GM23338 (cell line): Measurements from ENCODE around the gene BMP10. TPM values are rescaled to one million over a fixed set of nuclear protein-coding genes. Genes with fewer than 3 reads are reported as not detected.

Source experiments
- ATAC-seq: fragments of 200-7000 bp; cut with Tn5 transposase; 3 replicates; pipeline ENCODE4 v1.9.1; 2020
- DNase-seq: peaks from one replicate; pipeline ENCODE4 v3.0.0-alpha.2; 2015; ENCODE audit warnings: low spot score
- H2AFZ ChIP-seq: fragments of 200-600 bp; sonication (generic); 2 replicates; pipeline ENCODE4 v1.8.0; 2016; ENCODE audit warnings: antibody characterized with exemption, mild to moderate bottlenecking, moderate library complexity
- H3F3A ChIP-seq: fragments of 200-600 bp; sonication (generic); replicated peaks from 2 replicates; pipeline ENCODE4 v1.8.0; 2017; ENCODE audit warnings: antibody characterized with exemption, mixed run types, low read depth
- H3K27ac ChIP-seq: fragments of 200-600 bp; sonication (generic); 2 replicates; pipeline ENCODE4 v1.6.1; 2016; ENCODE audit warnings: low read depth
- H3K27me3 ChIP-seq: fragments of 200-600 bp; sonication (generic); 2 replicates; pipeline ENCODE4 v1.8.0; 2016; ENCODE audit warnings: mild to moderate bottlenecking, mixed run types, moderate library complexity; ENCODE audit not compliant: insufficient read depth
- H3K36me3 ChIP-seq: fragments of 200-600 bp; sonication (generic); 2 replicates; pipeline ENCODE4 v1.8.0; 2016; ENCODE audit warnings: mild to moderate bottlenecking; ENCODE audit not compliant: insufficient read depth
- H3K4me1 ChIP-seq: fragments of 200-600 bp; sonication (generic); 2 replicates; pipeline ENCODE4 v1.8.0; 2016; ENCODE audit warnings: mild to moderate bottlenecking, moderate library complexity; ENCODE audit not compliant: insufficient read depth
- H3K4me2 ChIP-seq: fragments of 200-600 bp; sonication (generic); 2 replicates; pipeline ENCODE4 v1.7.1; 2017; ENCODE audit warnings: mixed run types
- H3K4me3 ChIP-seq: fragments of 200-600 bp; sonication (generic); 2 replicates; pipeline ENCODE4 v1.6.1; 2016; ENCODE audit warnings: mixed run types
- H3K79me2 ChIP-seq: fragments of 200-600 bp; sonication (generic); replicated peaks from 2 replicates; pipeline ENCODE4 v1.8.0; 2017; ENCODE audit warnings: mild to moderate bottlenecking; ENCODE audit not compliant: insufficient read depth
- H3K9me2 ChIP-seq: fragments of 200-600 bp; sonication (generic); 2 replicates; pipeline ENCODE4 v1.8.0; 2017; ENCODE audit not compliant: insufficient read depth
- H4K20me1 ChIP-seq: fragments of 200-600 bp; sonication (generic); replicated peaks from 2 replicates; pipeline ENCODE4 v1.8.0; 2017; ENCODE audit warnings: mild to moderate bottlenecking; ENCODE audit not compliant: insufficient read depth
- H3K27ac Mint-ChIP-seq: 2 replicates; pipeline ENCODE4 v1.8.0; 2020; ENCODE audit warnings: inconsistent platforms, mild to moderate bottlenecking, moderate library complexity, mixed read lengths
- H3K27me3 Mint-ChIP-seq: 3 replicates; pipeline ENCODE4 v1.8.0; 2022; ENCODE audit warnings: low read depth, mild to moderate bottlenecking, moderate library complexity, mixed read lengths, inconsistent platforms; ENCODE audit not compliant: insufficient read depth, poor library complexity
- H3K36me3 Mint-ChIP-seq: 3 replicates; pipeline ENCODE4 v1.8.0; 2021; ENCODE audit warnings: low read depth, mild to moderate bottlenecking, inconsistent platforms, moderate library complexity, mixed read lengths
- H3K4me1 Mint-ChIP-seq: 3 replicates; pipeline ENCODE4 v1.8.0; 2020; ENCODE audit warnings: mild to moderate bottlenecking, inconsistent platforms, mixed read lengths
- H3K4me3 Mint-ChIP-seq: 3 replicates; pipeline ENCODE4 v1.8.0; 2021; ENCODE audit warnings: moderate library complexity, mild to moderate bottlenecking, inconsistent platforms, mixed read lengths
- H3K9me3 Mint-ChIP-seq: 3 replicates; pipeline ENCODE4 v1.8.0; 2020; ENCODE audit warnings: moderate library complexity, mild to moderate bottlenecking, inconsistent platforms, mixed read lengths
- CREB1 ChIP-seq: fragments of 250-450 bp; sonication (Bioruptor Pico); IDR thresholded peaks from 2 replicates; pipeline ENCODE4 v1.5.0; 2020; ENCODE audit warnings: low read depth, mild to moderate bottlenecking, moderate library complexity
- CTCF ChIP-seq, 2 experiments: fragments of 200-600 bp in 1 of 2; sonication (generic) in 1 of 2; conservative IDR thresholded peaks; 2 replicates each; pipeline versions ENCODE4 v1.5.1 to v1.6.1; 2016 to 2017; ENCODE audit warnings: antibody characterized with exemption in 2 of 2, low read depth in 2 of 2, mild to moderate bottlenecking in 2 of 2, moderate library complexity in 1 of 2
- ETS1 ChIP-seq: IDR thresholded peaks from 2 replicates; pipeline ENCODE4 v1.6.1; 2016; ENCODE audit warnings: antibody characterized with exemption
- EZH2 ChIP-seq: fragments of 200-600 bp; sonication (generic); IDR thresholded peaks from one replicate; pipeline ENCODE4 v1.8.0; 2017; ENCODE audit warnings: antibody characterized with exemption, mild to moderate bottlenecking, low read depth; ENCODE audit not compliant: unreplicated experiment
- EZH2phosphoT487 ChIP-seq: fragments of 200-600 bp; sonication (generic); IDR thresholded peaks from one replicate; pipeline ENCODE4 v1.8.1; 2018; ENCODE audit warnings: antibody characterized with exemption; ENCODE audit not compliant: unreplicated experiment
- JUNB ChIP-seq: IDR thresholded peaks from one replicate; pipeline ENCODE4 v1.6.1; 2016; ENCODE audit warnings: antibody characterized with exemption; ENCODE audit not compliant: unreplicated experiment
- NANOG ChIP-seq: IDR thresholded peaks from 2 replicates; pipeline ENCODE4 v1.6.1; 2016; ENCODE audit warnings: antibody characterized with exemption, borderline replicate concordance
- POLR2AphosphoS5 ChIP-seq: IDR thresholded peaks from 2 replicates; pipeline ENCODE4 v1.6.1; 2016; ENCODE audit warnings: antibody characterized with exemption, low read depth
- REST ChIP-seq: IDR thresholded peaks from one replicate; pipeline ENCODE4 v1.6.1; 2018; ENCODE audit warnings: antibody characterized with exemption; ENCODE audit not compliant: unreplicated experiment
- STAT1 ChIP-seq: IDR thresholded peaks from one replicate; pipeline ENCODE4 v1.6.1; 2016; ENCODE audit warnings: antibody characterized with exemption; ENCODE audit not compliant: unreplicated experiment
- ZNF114 ChIP-seq: fragments of 250-450 bp; sonication (Bioruptor Pico); IDR thresholded peaks from 2 replicates; pipeline ENCODE4 v1.5.0; 2020; ENCODE audit warnings: mild to moderate bottlenecking, moderate library complexity
- ZNF331 ChIP-seq: fragments of 250-450 bp; sonication (Bioruptor Pico); IDR thresholded peaks from 2 replicates; pipeline ENCODE4 v1.5.0; 2020; ENCODE audit warnings: low read depth, mild to moderate bottlenecking, moderate library complexity
- ZNF462 ChIP-seq: fragments of 250-450 bp; sonication (Bioruptor Pico); IDR thresholded peaks from 2 replicates; pipeline ENCODE4 v1.5.0; 2020; ENCODE audit warnings: mild to moderate bottlenecking, moderate library complexity
- polyA plus RNA-seq: library from polyadenylated mRNA; unstranded; fragments of >200 nt; fragmentation: Nextera tagmentation; extraction: Ambion mirVana; gene quantifications from 2 replicates; pipeline ENCODE4 v1.2.1, GENCODE V29; 2016
- total RNA-seq: library from RNA; depleted of rRNA; stranded (reverse); fragments of >200 nt; shearing (Covaris generic); gene quantifications from 2 replicates; pipeline ENCODE4 v1.2.3, GENCODE V29; 2014

BMP10 gene
- total and polyA plus RNA-seq, 2 experiments from 2014 or later = not detected

GRCh38 chr2:68835621-68836020, 35.6 kb downstream of the BMP10 start:
- Histone ChIP-seq H3K4me2 (no peak overlapping the region), H3K79me2 (no peaks in the 10 kb centered on the region), H3K9me2 (no peaks in the 10 kb centered on the region; the same call in 1 of the 2 replicates), H3K36me3 (no peaks in the 10 kb centered on the region), H3K4me1 (no peaks in the 10 kb centered on the region), H3K27ac (no peak overlapping the region), H2AFZ (no peak overlapping the region), H3F3A (no peaks in the 10 kb centered on the region), H3K27me3 (no peaks in the 10 kb centered on the region), H4K20me1 (no peaks in the 10 kb centered on the region), H3K4me3 (no peak overlapping the region)
- TF ChIP-seq EZH2 (no peak), STAT1 (no peak), ZNF331 (CRISPR knock-in tag) (no peak), CREB1 (no peak), CTCF (conservative IDR thresholded peaks at IDR 0.05; ENCODE audit: low read depth in 2 of 2) (no peak), ZNF462 (CRISPR knock-in tag) (no peak), REST (no peak), ETS1 (no peak), JUNB (no peak), EZH2phosphoT487 (no peak), POLR2AphosphoS5 (no peak), ZNF114 (no peak), NANOG (no peak)
- H3K36me3 Mint-ChIP-seq = peaks cover 11% of the 10 kb centered on the region; the same call in 2 of the 3 replicates
- DNase-seq (no peak), ATAC-seq (no peak)
- H3K4me3 Mint-ChIP-seq = no peak overlapping the region
- peaks cover 2% of the 10 kb centered on the region for H3K27me3 Mint-ChIP-seq
- H3K4me1 Mint-ChIP-seq = peaks cover 5% of the 10 kb centered on the region; the same call in 2 of the 3 replicates
- H3K27ac Mint-ChIP-seq = no peak overlapping the region
- H3K9me3 Mint-ChIP-seq = peaks cover 15% of the 10 kb centered on the region
